DND-41 (cell line): Measurements from ENCODE around the gene CCR6.

Experiments used
- ATAC-seq: fragments of 200-7000 bp; cut with Tn5 transposase; 3 replicates; pipeline ENCODE4 v1.9.1; 2021; ENCODE audit warnings: low read depth; ENCODE audit not compliant: insufficient read depth
- DNase-seq: peaks from one replicate; pipeline ENCODE4 v3.0.0-alpha.2; 2020
- H2AFZ ChIP-seq: 2 replicates; pipeline ENCODE4 v1.6.0; 2012; ENCODE audit warnings: low read depth, low read length
- H3K27ac ChIP-seq: 2 replicates; pipeline ENCODE4 v1.5.1; 2012; ENCODE audit warnings: low read length, inconsistent platforms
- H3K27me3 ChIP-seq: fragments of 200-600 bp; sonication (generic); 2 replicates; pipeline ENCODE4 v1.6.0; 2012; ENCODE audit warnings: low read length, mild to moderate bottlenecking, inconsistent platforms; ENCODE audit not compliant: insufficient read depth, poor library complexity
- H3K36me3 ChIP-seq: 2 replicates; pipeline ENCODE4 v1.5.1; 2012; ENCODE audit warnings: low read length, inconsistent platforms; ENCODE audit not compliant: insufficient read depth
- H3K4me1 ChIP-seq: 2 replicates; pipeline ENCODE4 v1.5.1; 2012; ENCODE audit warnings: mild to moderate bottlenecking, low read length; ENCODE audit not compliant: insufficient read depth
- H3K4me2 ChIP-seq: 2 replicates; pipeline ENCODE4 v1.6.0; 2012; ENCODE audit warnings: mild to moderate bottlenecking, moderate library complexity, low read length, inconsistent platforms; ENCODE audit not compliant: insufficient read depth
- H3K4me3 ChIP-seq, 2 experiments: fragments of 200-600 bp in 1 of 2; shearing (Covaris generic) in 1 of 2; 2 replicates each; pipeline ENCODE4 v1.5.1; 2012 to 2016; ENCODE audit warnings: inconsistent platforms in 2 of 2, low read length in 2 of 2, mild to moderate bottlenecking in 2 of 2, low read depth in 1 of 2, moderate library complexity in 1 of 2
- H3K79me2 ChIP-seq: 2 replicates; pipeline ENCODE4 v1.6.0; 2012; ENCODE audit warnings: low read length, inconsistent platforms; ENCODE audit not compliant: insufficient read depth
- H3K9ac ChIP-seq: 2 replicates; pipeline ENCODE4 v1.6.0; 2012; ENCODE audit warnings: low read depth, mild to moderate bottlenecking, inconsistent platforms, low read length, moderate library complexity
- H3K9me3 ChIP-seq: 2 replicates; pipeline ENCODE4 v1.5.1; 2012; ENCODE audit warnings: low read length, moderate library complexity, mild to moderate bottlenecking, inconsistent platforms; ENCODE audit not compliant: insufficient read depth, severe bottlenecking
- H4K20me1 ChIP-seq: 2 replicates; pipeline ENCODE4 v1.6.0; 2012; ENCODE audit warnings: low read length; ENCODE audit not compliant: insufficient read depth
- CTCF ChIP-seq: IDR thresholded peaks from 2 replicates; pipeline ENCODE4 v1.5.1; 2012; ENCODE audit warnings: borderline replicate concordance, low read length, moderate library complexity, mild to moderate bottlenecking; ENCODE audit not compliant: poor library complexity, severe bottlenecking; ENCODE audit errors: extremely low read depth
- EZH2 ChIP-seq: IDR thresholded peaks from 3 replicates; pipeline ENCODE4 v1.6.1; 2012; ENCODE audit warnings: borderline replicate concordance, low read depth, mild to moderate bottlenecking, moderate library complexity, low read length, inconsistent platforms; ENCODE audit not compliant: severe bottlenecking

The CCR6 gene

DNA sequence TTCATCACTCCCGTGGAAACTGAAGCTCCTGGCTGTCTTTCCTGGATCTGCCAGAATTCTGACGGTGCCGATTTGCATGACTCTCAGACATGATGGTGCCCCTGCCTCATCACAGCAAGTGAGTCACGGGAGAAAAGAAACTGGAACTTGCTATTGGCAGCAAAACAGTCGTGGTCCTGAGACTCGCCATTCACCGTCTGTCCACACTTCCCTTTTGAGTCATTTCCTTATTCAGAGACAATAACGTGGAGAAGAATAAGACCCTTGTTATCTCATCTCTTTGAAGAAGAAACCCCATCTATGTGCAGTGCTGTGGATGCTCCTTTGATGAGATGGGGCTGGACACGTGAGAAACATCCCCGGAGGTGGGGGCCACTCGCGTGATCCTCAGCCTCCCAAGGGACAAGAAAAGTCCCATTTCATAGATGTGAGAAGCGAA is 30.6 kb downstream of the CCR6 start:
- no peak overlapping the region for H3K9ac ChIP-seq
- H3K27me3 ChIP-seq: peaks cover 8% of the 10 kb centered on the region
- H3K9me3 ChIP-seq: no peaks in the 10 kb centered on the region
- no peaks in the 10 kb centered on the region; the same call in 1 of the 2 replicates for H4K20me1 ChIP-seq
- H3K4me3 ChIP-seq: no peak overlapping the region
- ATAC-seq: no peak
- TF ChIP-seq CTCF (no peak), EZH2 (no peak)
- H3K79me2 ChIP-seq: no peaks in the 10 kb centered on the region
- H3K27ac ChIP-seq: no peak overlapping the region
- H3K4me1 ChIP-seq: no peaks in the 10 kb centered on the region
- no peak for DNase-seq
- no peaks in the 10 kb centered on the region for H3K36me3 ChIP-seq
- no peak overlapping the region for H3K4me2 ChIP-seq
- H2AFZ ChIP-seq: no peak overlapping the region

GRCh38 chr6:167154291-167154690 is 31.4 kb downstream of the CCR6 start:
- TF ChIP-seq CTCF (no peak), EZH2 (no peak)
- H3K27me3 ChIP-seq: peaks cover 8% of the 10 kb centered on the region
- no peaks in the 10 kb centered on the region for H3K9me3 ChIP-seq
- H3K9ac ChIP-seq: no peak overlapping the region
- no peaks in the 10 kb centered on the region; the same call in 1 of the 2 replicates for H4K20me1 ChIP-seq
- no peak for DNase-seq
- no peaks in the 10 kb centered on the region for H3K36me3 ChIP-seq
- H3K27ac ChIP-seq: no peak overlapping the region
- H3K4me3 ChIP-seq: no peak overlapping the region
- ATAC-seq: no peak
- H3K4me1 ChIP-seq: no peaks in the 10 kb centered on the region
- no peak overlapping the region for H3K4me2 ChIP-seq
- no peaks in the 10 kb centered on the region for H3K79me2 ChIP-seq
- H2AFZ ChIP-seq: no peak overlapping the region

DNA sequence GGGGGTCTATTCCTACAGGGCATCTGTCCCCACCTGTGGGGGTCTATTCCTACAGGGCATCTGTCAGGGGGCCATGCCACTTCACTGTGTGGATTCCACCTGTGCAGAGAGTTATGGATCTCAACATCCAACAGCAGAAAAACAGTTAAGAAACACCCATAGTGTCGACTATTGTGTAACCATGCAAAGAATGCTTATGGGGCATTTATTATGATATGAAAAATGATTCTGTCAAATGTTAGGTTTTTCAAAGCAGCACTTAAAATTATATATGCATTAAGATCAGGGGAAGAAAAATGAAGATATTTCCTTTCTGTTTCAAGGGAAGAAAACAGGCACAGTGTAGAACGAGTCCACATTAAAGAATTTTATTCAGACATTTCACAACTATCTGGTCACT is 32.0 kb downstream of the CCR6 start:
- no peak overlapping the region for H3K4me2 ChIP-seq
- no peak for ATAC-seq
- peaks cover 8% of the 10 kb centered on the region for H3K27me3 ChIP-seq
- H3K36me3 ChIP-seq: no peaks in the 10 kb centered on the region
- no peak overlapping the region for H3K9ac ChIP-seq
- TF ChIP-seq CTCF: no peak
- no peak overlapping the region for H2AFZ ChIP-seq
- H3K9me3 ChIP-seq: no peaks in the 10 kb centered on the region
- no peak overlapping the region for H3K27ac ChIP-seq
- no peak overlapping the region for H3K4me3 ChIP-seq
- no peak for DNase-seq
- no peaks in the 10 kb centered on the region; the same call in 1 of the 2 replicates for H4K20me1 ChIP-seq
- no peaks in the 10 kb centered on the region for H3K79me2 ChIP-seq
- H3K4me1 ChIP-seq: no peaks in the 10 kb centered on the region

DNA sequence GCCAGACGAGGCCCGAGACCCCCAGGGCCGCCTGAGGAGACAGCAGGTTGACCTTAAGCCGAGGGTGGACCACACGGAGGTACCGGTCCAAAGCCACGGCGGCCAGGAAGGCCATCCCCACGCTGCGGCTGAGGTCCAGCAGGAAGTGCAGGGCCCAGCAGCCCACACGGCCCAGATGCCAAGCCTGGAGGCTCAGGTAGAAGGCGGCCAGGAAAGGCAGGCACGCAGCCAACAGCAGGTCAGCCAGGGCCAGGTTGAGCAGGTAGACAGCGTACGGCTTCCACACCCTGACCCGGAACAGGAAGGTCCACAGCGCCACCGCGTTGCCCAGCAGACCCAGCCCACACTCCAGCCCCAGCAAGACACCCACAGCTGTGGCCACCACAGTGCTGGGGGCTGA is 34.5 kb downstream of the CCR6 start:
- peaks cover 10% of the 10 kb centered on the region for H3K27me3 ChIP-seq
- ATAC-seq: no peak
- no peaks in the 10 kb centered on the region for H3K79me2 ChIP-seq
- no peak overlapping the region for H3K4me2 ChIP-seq
- H3K9me3 ChIP-seq: no peaks in the 10 kb centered on the region
- TF ChIP-seq EZH2 (no peak), CTCF (no peak)
- no peaks in the 10 kb centered on the region for H3K4me1 ChIP-seq
- H2AFZ ChIP-seq: no peak overlapping the region
- H3K9ac ChIP-seq: no peak overlapping the region
- DNase-seq: no peak
- no peaks in the 10 kb centered on the region for H3K36me3 ChIP-seq
- no peak overlapping the region for H3K27ac ChIP-seq
- no peak overlapping the region for H3K4me3 ChIP-seq
- H4K20me1 ChIP-seq: no peaks in the 10 kb centered on the region; the same call in 1 of the 2 replicates
